Left renal pelvis (tissue), 4 donors: ENCODE data around the gene IFIT3. TPM values are rescaled to one million over a fixed set of nuclear protein-coding genes. Genes with fewer than 3 reads are reported as not detected.

ENCODE experiments used
- DNase-seq, 4 donors: peaks; one replicate each; pipeline ENCODE4 v3.0.0-alpha.2; 2013; ENCODE audit warnings: low read depth in 4 of 4, low spot score in 3 of 4
- polyA plus RNA-seq, 4 donors: library from polyadenylated mRNA; unstranded; fragments of 120-200 nt; gene quantifications; one replicate each; pipeline ENCODE4 v1.2.1, GENCODE V29; 2013; ENCODE audit not compliant: insufficient read length in 4 of 4

The IFIT3 gene
- polyA plus RNA-seq, 4 donors: 12.5 to 21.9 (median 15.5) TPM

- DNase-seq: no peak
These were observed 56.9 kb downstream of the IFIT3 start for GRCh38 chr10:89384474-89385340.

- DNase-seq: no peak
These were observed 61.0 kb downstream of the IFIT3 start for GRCh38 chr10:89388806-89389205.

GRCh38 chr10:89389254-89389653, 61.5 kb downstream of the IFIT3 start:
- DNase-seq: no peak

Other genes with a start within 250 kb of the IFIT3 start
- 1 to 10 TPM in 1 of 4 donors, under 1 TPM in 3; 0.15 to 2.7 (median 0.30) TPM for gene CH25H, start 120.7 kb upstream of the IFIT3 start, polyA plus RNA-seq
- gene LIPA, start 76.2 kb upstream of the IFIT3 start, polyA plus RNA-seq: 10 to 100 TPM; 36.3 to 67.7 (median 52.7) TPM
- 10 to 100 TPM in 2 of 4 donors, 1 to 10 TPM in 2; 7.5 to 14.6 (median 10.9) TPM for gene IFIT2, start 26.0 kb upstream of the IFIT3 start, polyA plus RNA-seq
- gene IFIT1B, start 50.1 kb downstream of the IFIT3 start, polyA plus RNA-seq: 1 to 10 TPM in 1 of 4 donors, under 1 TPM in 2, not detected in 1; 0.10 to 1.6 (median 0.17) TPM
- 10 to 100 TPM; 16.0 to 26.6 (median 19.8) TPM for gene IFIT1, start 64.6 kb downstream of the IFIT3 start, polyA plus RNA-seq
- 10 to 100 TPM; 12.1 to 25.1 (median 15.3) TPM for gene IFIT5, start 86.6 kb downstream of the IFIT3 start, polyA plus RNA-seq
- 10 to 100 TPM in 3 of 4 donors, 1 to 10 TPM in 1; 1.8 to 33.1 (median 31.9) TPM for gene SLC16A12, start 207.6 kb downstream of the IFIT3 start, polyA plus RNA-seq